Activated T-cell treated with anti-CD3 and anti-CD28 coated beads, Interleukin-2, amount 50 U/mL, for 72 hours (primary cell): ENCODE measurements around the gene UROC1. TPM values are rescaled to one million over a fixed set of nuclear protein-coding genes. Genes with fewer than 3 reads are reported as not detected.

Source experiments
- ATAC-seq, 2 donors: fragments of 150-1000 bp; cut with Tn5 transposase; replicated peaks in 1 of 2; 2 replicates each; pipeline ENCODE4 v1.10.0; 2021; ENCODE audit warnings: moderate library complexity in 2 of 2, mild to moderate bottlenecking in 1 of 2
- DNase-seq, 2 donors: peaks; one replicate each; pipeline ENCODE4 v3.0.0; 2021 to 2022; ENCODE audit warnings: mixed read lengths in 1 of 2
- H3K27ac Mint-ChIP-seq: one replicate; pipeline ENCODE4 v1.8.0; 2022; ENCODE audit warnings: mild to moderate bottlenecking, moderate library complexity, mixed read lengths
- H3K27me3 Mint-ChIP-seq: one replicate; pipeline ENCODE4 v1.8.0; 2022; ENCODE audit warnings: low read depth, mixed read lengths
- H3K36me3 Mint-ChIP-seq, 2 donors: one replicate each; pipeline ENCODE4 v1.8.0; 2022; ENCODE audit warnings: mixed read lengths in 2 of 2, mild to moderate bottlenecking in 1 of 2; ENCODE audit not compliant: insufficient read depth in 2 of 2
- H3K4me1 Mint-ChIP-seq: one replicate; pipeline ENCODE4 v1.8.0; 2022; ENCODE audit warnings: low read depth, mixed read lengths
- H3K4me3 Mint-ChIP-seq, 2 donors: one replicate each; pipeline ENCODE4 v1.8.0; 2022; ENCODE audit warnings: mild to moderate bottlenecking in 2 of 2, mixed read lengths in 2 of 2, moderate library complexity in 2 of 2
- H3K9me3 Mint-ChIP-seq, 2 donors: one replicate each; pipeline ENCODE4 v1.8.0; 2022; ENCODE audit warnings: mixed read lengths in 2 of 2
- total RNA-seq, 2 donors: library from RNA; stranded (reverse); gene quantifications; one replicate each; pipeline ENCODE4 v1.2.3, GENCODE V29; 2022

The UROC1 gene
- not detected for total RNA-seq

GRCh38 chr3:126517291-126517951 is at the start of gene UROC1:
TSS of gene UROC1 (minus strand) at chr3:126517773. CDS start at chr3:126517719, 54 bp downstream.
- DNase-seq = no peak
- H3K9me3 Mint-ChIP-seq = no peaks in the 10 kb centered on the region
- no peaks in the 10 kb centered on the region for H3K36me3 Mint-ChIP-seq
- H3K27me3 Mint-ChIP-seq = peaks cover 5% of the 10 kb centered on the region
- no peaks in the 10 kb centered on the region for H3K4me1 Mint-ChIP-seq
- no peak within 1 kb of the TSS for H3K4me3 Mint-ChIP-seq
- no peak within 1 kb of the TSS for H3K27ac Mint-ChIP-seq
- ATAC-seq = no peak

DNA sequence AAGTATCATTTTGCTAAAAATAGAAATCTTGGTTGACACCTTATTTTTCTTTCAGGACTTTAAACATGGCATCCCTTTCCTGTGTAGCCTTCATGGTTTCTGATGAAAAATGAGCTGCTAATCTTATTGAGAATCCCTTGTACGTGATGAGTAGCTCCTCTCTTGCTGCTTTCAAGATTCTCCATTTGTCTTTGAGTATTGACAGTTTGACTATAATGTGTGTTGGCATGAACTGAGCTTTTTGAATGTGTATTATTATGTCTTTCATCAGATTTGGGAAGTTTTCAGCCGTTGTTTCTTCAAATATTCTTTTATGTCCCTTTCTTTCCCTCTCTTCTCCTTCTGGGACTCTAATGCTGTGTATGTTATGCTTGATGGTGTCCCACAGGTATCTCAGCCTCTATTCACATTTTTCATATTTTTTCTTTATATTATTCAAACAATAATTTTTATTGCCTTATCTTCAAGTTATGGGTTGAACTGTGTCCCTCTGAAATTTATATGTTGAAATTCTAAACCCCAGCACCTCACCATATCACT is 45.2 kb upstream of the UROC1 start:
- peaks cover 1 to 6% of the 10 kb centered on the region in 2 donors for H3K36me3 Mint-ChIP-seq
- ATAC-seq (no peak), DNase-seq (no peak)
- H3K9me3 Mint-ChIP-seq = peaks cover 1 to 5% of the 10 kb centered on the region in 2 donors
- no peak overlapping the region for H3K27ac Mint-ChIP-seq
- H3K4me3 Mint-ChIP-seq = no peak overlapping the region
- H3K27me3 Mint-ChIP-seq = peaks cover 6% of the 10 kb centered on the region
- no peaks in the 10 kb centered on the region for H3K4me1 Mint-ChIP-seq

GRCh38 chr3:126558336-126559071 is 40.9 kb upstream of the UROC1 start, which contains the start of gene C3orf22:
TSS of gene C3orf22 (minus strand) at chr3:126558932. CDS start at chr3:126553390, 5,542 bp downstream.
- H3K36me3 Mint-ChIP-seq = peaks cover 1 to 6% of the 10 kb centered on the region in 2 donors
- H3K4me3 Mint-ChIP-seq = no peak within 1 kb of the TSS
- DNase-seq (no peak), ATAC-seq (no peak)
- peaks cover 1 to 5% of the 10 kb centered on the region in 2 donors for H3K9me3 Mint-ChIP-seq
- no peak within 1 kb of the TSS for H3K27ac Mint-ChIP-seq
- H3K4me1 Mint-ChIP-seq = no peaks in the 10 kb centered on the region
- H3K27me3 Mint-ChIP-seq = peaks cover 6% of the 10 kb centered on the region

DNA sequence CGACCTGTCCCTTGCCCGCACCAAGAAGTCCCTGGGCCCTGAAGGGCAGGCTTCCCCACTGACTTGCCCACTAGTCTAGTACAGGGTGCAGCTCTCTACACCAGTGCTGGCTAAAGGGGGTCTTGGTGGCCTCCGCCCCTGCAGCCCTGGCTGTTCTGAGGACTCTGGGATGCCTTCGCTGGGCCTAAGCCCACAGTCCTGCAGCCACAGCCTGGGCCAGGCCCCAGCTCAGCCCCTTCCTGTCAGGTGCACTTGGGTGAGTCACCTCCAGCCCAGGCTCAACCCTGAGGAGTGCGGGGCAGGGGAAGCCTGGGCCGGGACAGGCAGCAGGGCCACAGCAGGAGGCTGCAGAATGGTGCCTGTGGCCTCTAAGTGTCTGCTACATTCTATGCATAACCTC is 40.2 kb upstream of the UROC1 start:
- Mint-ChIP-seq H3K27ac (no peak overlapping the region), H3K9me3 (peaks cover 1 to 3% of the 10 kb centered on the region in 2 donors), H3K4me1 (no peaks in the 10 kb centered on the region), H3K4me3 (no peak overlapping the region), H3K27me3 (peaks cover 2% of the 10 kb centered on the region), H3K36me3 (peaks cover under 1 to 1% of the 10 kb centered on the region in 2 donors)
- no peak for DNase-seq
- no peak for ATAC-seq

- Mint-ChIP-seq H3K27me3 (no peaks in the 10 kb centered on the region), H3K27ac (no peak overlapping the region), H3K4me1 (no peaks in the 10 kb centered on the region), H3K9me3 (peaks cover 1 to 2% of the 10 kb centered on the region in 2 donors), H3K4me3 (no peak overlapping the region), H3K36me3 (no peaks in the 10 kb centered on the region)
- DNase-seq = no peak
- no peak for ATAC-seq
Observed at GRCh38 chr3:126557415-126557745, 39.8 kb upstream of the UROC1 start.

DNA sequence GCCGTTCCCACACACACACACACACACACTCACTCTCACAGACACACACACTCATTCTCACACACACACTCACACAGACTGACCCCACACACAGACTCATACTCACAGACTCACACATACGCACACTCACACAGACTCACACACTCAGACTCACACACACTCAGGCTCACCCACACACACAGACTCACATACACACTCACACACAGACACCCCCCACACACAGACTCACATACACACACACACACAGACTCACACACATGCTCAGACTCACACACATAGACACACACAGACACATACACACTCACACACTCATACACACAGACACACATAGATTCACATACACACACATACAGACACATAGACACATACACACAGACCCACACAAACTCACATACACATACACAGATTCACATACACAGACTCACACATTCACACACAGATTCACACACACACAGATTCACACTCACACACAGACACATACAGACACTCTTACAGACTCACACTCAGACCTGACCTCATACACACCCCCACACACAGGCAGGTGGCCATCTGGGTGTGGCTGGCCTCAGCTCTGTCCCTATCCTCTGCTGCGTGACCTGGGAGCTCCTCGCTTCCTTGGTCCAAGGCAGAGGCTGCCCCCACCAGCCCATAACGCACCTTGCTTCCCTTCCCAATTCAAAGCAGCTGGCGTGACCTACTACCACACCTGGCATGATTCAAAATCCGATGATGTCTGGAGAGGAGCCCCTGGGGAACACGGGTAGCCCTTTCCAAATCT is 39.3 kb upstream of the UROC1 start:
- H3K9me3 Mint-ChIP-seq = peaks cover 0 to 2% of the 10 kb centered on the region in 2 donors
- DNase-seq (no peak), ATAC-seq (no peak)
- no peaks in the 10 kb centered on the region for H3K36me3 Mint-ChIP-seq
- no peaks in the 10 kb centered on the region for H3K27me3 Mint-ChIP-seq
- no peaks in the 10 kb centered on the region for H3K4me1 Mint-ChIP-seq
- no peak overlapping the region for H3K27ac Mint-ChIP-seq
- H3K4me3 Mint-ChIP-seq = no peak overlapping the region

DNA sequence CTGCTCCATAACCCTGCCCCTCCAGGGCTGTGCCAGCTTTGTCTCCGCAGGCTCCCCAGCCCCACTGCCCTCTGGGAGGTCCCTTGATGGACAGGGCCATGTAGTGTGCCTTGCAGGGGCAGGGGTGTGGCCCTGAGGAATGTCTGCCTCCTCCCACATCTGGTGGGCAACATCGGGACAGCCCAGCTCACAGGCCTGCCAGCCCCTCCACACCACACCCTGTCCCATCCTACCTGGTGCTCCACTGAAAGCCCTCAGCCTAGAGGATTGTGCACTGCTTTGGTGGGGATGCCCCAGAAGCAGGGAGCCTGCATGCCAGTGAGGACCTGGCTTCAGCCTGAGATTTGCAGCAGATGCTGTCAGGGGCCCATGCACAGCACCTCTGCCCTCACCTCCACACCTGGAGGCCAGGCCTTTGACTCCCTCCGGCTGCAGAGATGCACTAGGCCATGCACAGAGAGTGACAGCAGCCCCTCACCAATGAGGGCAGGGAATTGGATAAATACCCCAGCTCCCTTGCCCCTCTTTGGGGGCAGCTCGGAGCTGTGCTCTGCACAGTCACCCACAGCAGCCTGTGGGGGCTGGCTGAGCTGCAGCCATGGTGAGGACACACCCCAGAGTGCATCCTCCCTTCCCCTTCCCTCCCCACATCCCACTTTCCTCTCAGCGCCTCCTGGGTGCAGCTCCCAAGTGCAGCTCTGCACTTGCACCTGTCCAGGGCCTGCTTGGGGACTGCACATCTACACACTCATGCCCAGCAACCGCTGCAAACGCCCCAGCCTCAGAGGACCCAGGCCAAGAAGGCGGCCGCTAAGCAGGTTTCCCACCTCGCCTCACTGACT is 38.4 kb upstream of the UROC1 start:
- Mint-ChIP-seq H3K36me3 (no peaks in the 10 kb centered on the region), H3K27ac (no peak overlapping the region), H3K27me3 (no peaks in the 10 kb centered on the region), H3K9me3 (no peaks in the 10 kb centered on the region), H3K4me1 (no peaks in the 10 kb centered on the region), H3K4me3 (no peak overlapping the region)
- DNase-seq (no peak), ATAC-seq (no peak)

- no peak overlapping the region for H3K4me3 Mint-ChIP-seq
- H3K27ac Mint-ChIP-seq = no peak overlapping the region
- no peaks in the 10 kb centered on the region for H3K9me3 Mint-ChIP-seq
- ATAC-seq (no peak), DNase-seq (no peak)
- H3K36me3 Mint-ChIP-seq = no peaks in the 10 kb centered on the region
- H3K4me1 Mint-ChIP-seq = no peaks in the 10 kb centered on the region
- no peaks in the 10 kb centered on the region for H3K27me3 Mint-ChIP-seq
Observed at GRCh38 chr3:126554560-126555525, 37.3 kb upstream of the UROC1 start.

DNA sequence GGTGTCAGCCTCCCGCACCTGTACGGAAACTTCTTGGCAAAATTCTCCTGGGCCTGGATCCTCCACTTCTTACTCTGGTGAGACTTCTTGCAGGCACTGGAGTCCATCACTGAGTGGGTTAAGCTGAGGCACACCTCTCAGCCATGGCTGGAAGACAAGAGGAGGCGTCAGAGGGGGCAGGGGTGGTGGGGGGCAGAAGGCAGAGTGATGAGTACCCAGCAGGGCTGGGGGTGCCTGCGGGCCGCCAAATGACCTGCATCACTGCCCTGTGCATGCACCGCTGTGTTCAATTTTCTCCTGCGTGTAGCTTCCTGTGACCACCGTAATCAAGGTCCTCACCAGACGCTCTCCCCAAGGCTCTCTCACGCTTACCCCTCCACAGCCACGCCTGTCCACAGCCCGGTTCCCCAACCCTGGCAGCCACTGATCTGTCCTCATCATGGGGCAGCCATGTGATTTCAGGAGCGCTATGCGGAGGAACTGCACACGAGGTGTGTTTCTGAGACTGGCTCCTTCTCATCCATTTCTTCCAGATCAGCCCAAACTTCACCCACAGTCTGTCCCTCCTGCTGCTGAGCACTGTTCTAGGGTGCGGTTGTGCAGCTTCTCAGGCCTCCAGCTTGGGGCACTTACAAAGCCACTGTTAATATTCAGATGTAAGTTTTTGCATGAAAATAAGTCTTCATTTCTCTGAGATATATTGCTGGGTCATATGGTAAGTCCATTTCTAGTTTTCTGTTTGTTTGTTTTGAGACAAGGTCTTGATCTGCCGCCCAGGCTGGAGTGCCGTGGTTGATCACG is 35.9 kb upstream of the UROC1 start:
- DNase-seq (no peak), ATAC-seq (no peak)
- H3K27ac Mint-ChIP-seq = no peak overlapping the region
- H3K27me3 Mint-ChIP-seq = peaks cover 8% of the 10 kb centered on the region
- H3K4me1 Mint-ChIP-seq = no peaks in the 10 kb centered on the region
- H3K9me3 Mint-ChIP-seq = no peaks in the 10 kb centered on the region
- no peaks in the 10 kb centered on the region for H3K36me3 Mint-ChIP-seq
- no peak overlapping the region for H3K4me3 Mint-ChIP-seq

- ATAC-seq = no peak
- no peak for DNase-seq
- Mint-ChIP-seq H3K27me3 (peaks cover 8% of the 10 kb centered on the region), H3K36me3 (no peaks in the 10 kb centered on the region), H3K27ac (no peak overlapping the region), H3K9me3 (no peaks in the 10 kb centered on the region), H3K4me1 (no peaks in the 10 kb centered on the region), H3K4me3 (no peak overlapping the region)
Observed at GRCh38 chr3:126552688-126553283, 35.2 kb upstream of the UROC1 start.
